DOHH2 (cell line): ENCODE results near the gene IFRD1.

Experiments used
- CTCF ChIP-seq: fragments of 200-600 bp; sonication (generic); IDR thresholded peaks from one replicate; pipeline ENCODE4 v1.5.1; 2014; ENCODE audit warnings: antibody characterized with exemption, mild to moderate bottlenecking, low read depth, low read length; ENCODE audit not compliant: poor library complexity, severe bottlenecking
- EZH2phosphoT487 ChIP-seq: fragments of 200-600 bp; sonication (generic); IDR thresholded peaks from 2 replicates; pipeline ENCODE4 v1.6.1; 2017; ENCODE audit warnings: borderline replicate concordance, mild to moderate bottlenecking, antibody characterized with exemption, low read length, moderate library complexity, mixed read lengths

- TF ChIP-seq CTCF (no peak), EZH2phosphoT487 (no peak)
Measured at GRCh38 chr7:112427984-112428383, 22.3 kb upstream of the IFRD1 start.
